ENCODE results near the gene ZMIZ2. TPM values are rescaled to one million over a fixed set of nuclear protein-coding genes. Genes with fewer than 3 reads are reported as not detected.

The ZMIZ2 gene
- total and polyA plus RNA-seq, 7 donors = 8.4 to 64.7 (median 11.3) TPM

DNA sequence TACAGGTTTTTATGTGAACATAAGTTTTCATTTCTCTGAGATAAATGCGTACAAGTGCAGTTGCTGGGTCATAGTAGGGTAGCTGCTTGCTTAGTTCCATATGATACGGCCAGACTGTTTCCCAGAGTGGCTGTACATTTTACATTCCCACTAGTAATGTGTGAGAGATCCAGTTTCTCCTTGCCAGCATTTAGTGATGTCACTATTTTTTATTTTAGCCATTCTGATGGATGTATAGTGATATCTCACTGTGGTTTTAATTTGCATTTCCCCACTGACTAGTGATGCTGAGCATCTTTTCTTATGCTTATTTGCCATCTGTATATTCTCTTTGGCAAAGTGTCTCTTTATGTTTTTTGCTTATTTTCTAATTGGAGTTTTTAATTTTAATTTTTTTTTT is 4.2 kb downstream of the ZMIZ2 start:
- WGBS, 2 donors = 91 to 97% methylated on average over 2 of the region's 2 CpGs

GRCh38 chr7:44754802-44755697 is 6.4 kb downstream of the ZMIZ2 start:
- peak overlapping the region; percentile 41 to 69 (median 66) for H3K27ac ChIP-seq
- H3K4me3 ChIP-seq = no peak overlapping the region
- H3K4me1 ChIP-seq = peaks cover 0 to 60% (median 46%) of the 10 kb centered on the region in 4 donors
- no peaks in the 10 kb centered on the region for H3K9me3 ChIP-seq
- intact Hi-C loops (cut with DNase I) = no loop called here
- H3K27me3 ChIP-seq = no peaks in the 10 kb centered on the region
- no peak for TF ChIP-seq EP300 (IDR thresholded peaks at IDR 0.05)
- no peak for TF ChIP-seq POLR2AphosphoS5 (IDR thresholded peaks at IDR 0.05)
- no peak for TF ChIP-seq POLR2A (IDR thresholded peaks at IDR 0.05)
- 59 to 87% methylated on average over 11 of the region's 11 CpGs for WGBS, 2 donors
- peaks cover 0 to 34% (median 18%) of the 10 kb centered on the region in 4 donors for H3K36me3 ChIP-seq
- no peak for DNase-seq

More for the DNA sequence above, 4.2 kb downstream of the ZMIZ2 start:
- TF ChIP-seq, protein P1, sequence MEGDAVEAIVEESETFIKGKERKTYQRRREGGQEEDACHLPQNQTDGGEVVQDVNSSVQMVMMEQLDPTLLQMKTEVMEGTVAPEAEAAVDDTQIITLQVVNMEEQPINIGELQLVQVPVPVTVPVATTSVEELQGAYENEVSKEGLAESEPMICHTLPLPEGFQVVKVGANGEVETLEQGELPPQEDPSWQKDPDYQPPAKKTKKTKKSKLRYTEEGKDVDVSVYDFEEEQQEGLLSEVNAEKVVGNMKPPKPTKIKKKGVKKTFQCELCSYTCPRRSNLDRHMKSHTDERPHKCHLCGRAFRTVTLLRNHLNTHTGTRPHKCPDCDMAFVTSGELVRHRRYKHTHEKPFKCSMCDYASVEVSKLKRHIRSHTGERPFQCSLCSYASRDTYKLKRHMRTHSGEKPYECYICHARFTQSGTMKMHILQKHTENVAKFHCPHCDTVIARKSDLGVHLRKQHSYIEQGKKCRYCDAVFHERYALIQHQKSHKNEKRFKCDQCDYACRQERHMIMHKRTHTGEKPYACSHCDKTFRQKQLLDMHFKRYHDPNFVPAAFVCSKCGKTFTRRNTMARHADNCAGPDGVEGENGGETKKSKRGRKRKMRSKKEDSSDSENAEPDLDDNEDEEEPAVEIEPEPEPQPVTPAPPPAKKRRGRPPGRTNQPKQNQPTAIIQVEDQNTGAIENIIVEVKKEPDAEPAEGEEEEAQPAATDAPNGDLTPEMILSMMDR (IDR thresholded peaks at IDR 0.05) = no peak
- TF ChIP-seq POLR2A (IDR thresholded peaks at IDR 0.05) (no peak), EP300 (IDR thresholded peaks at IDR 0.05) (no peak), POLR2AphosphoS5 (IDR thresholded peaks at IDR 0.05) (no peak)
- peaks cover 0 to 68% (median 51%) of the 10 kb centered on the region in 4 donors for H3K4me1 ChIP-seq
- H3K27me3 ChIP-seq = no peaks in the 10 kb centered on the region
- H3K36me3 ChIP-seq = peaks cover 0 to 14% (median 6%) of the 10 kb centered on the region in 4 donors
- no peak overlapping the region for H3K4me3 ChIP-seq
- intact Hi-C loops (cut with DNase I) = no loop called here
- H3K9me3 ChIP-seq = no peaks in the 10 kb centered on the region
- H3K27ac ChIP-seq = no peak overlapping the region
- DNase-seq = no peak

- intact Hi-C loops (cut with DNase I) = no loop called here
- peak overlapping the region; percentile 41 to 69 (median 66) for H3K27ac ChIP-seq
- no peaks in the 10 kb centered on the region for H3K27me3 ChIP-seq
- 82 to 86% methylated on average over 17 of the region's 17 CpGs for WGBS, 2 donors
- no peak for TF ChIP-seq POLR2A (IDR thresholded peaks at IDR 0.05)
- no peak for TF ChIP-seq EP300 (IDR thresholded peaks at IDR 0.05)
- TF ChIP-seq, protein P1 (IDR thresholded peaks at IDR 0.05) = no peak
- TF ChIP-seq POLR2AphosphoS5 (IDR thresholded peaks at IDR 0.05) = no peak
- H3K36me3 ChIP-seq = peaks cover 0 to 43% (median 23%) of the 10 kb centered on the region in 4 donors
- no peaks in the 10 kb centered on the region for H3K9me3 ChIP-seq
- peak; percentile 60 for DNase-seq
- H3K4me3 ChIP-seq = no peak overlapping the region
- H3K4me1 ChIP-seq = peaks cover 0 to 51% (median 38%) of the 10 kb centered on the region in 4 donors
These were observed 7.3 kb downstream of the ZMIZ2 start for GRCh38 chr7:44755698-44756627.

DNA sequence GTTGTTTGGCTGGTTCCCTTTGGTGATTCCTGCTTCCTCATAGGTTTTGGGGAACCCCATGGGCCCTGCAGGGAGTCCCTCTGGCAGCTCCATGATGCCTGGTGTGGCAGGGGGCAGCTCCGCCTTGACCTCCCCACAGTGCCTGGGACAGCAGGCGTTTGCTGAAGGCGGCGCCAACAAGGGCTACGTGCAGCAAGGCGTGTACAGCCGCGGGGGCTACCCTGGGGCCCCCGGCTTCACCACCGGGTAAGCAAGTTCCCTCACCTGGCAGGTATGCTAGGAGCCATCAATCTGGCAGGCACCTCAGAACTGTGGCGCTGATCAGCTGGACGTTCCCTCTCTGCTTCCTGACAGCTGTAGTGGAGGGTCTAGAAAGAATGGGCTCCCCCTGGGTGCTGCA is 8.3 kb downstream of the ZMIZ2 start:
- H3K27me3 ChIP-seq = no peaks in the 10 kb centered on the region
- intact Hi-C loops (cut with DNase I) = no loop called here
- H3K4me3 ChIP-seq = no peak overlapping the region
- H3K4me1 ChIP-seq = peaks cover 0 to 52% (median 32%) of the 10 kb centered on the region in 4 donors
- peaks cover 0 to 52% (median 27%) of the 10 kb centered on the region in 4 donors for H3K36me3 ChIP-seq
- peak overlapping the region in 2 of 4 donors; percentile 64 to 68 for H3K27ac ChIP-seq
- H3K9me3 ChIP-seq = no peaks in the 10 kb centered on the region
- 79 to 90% methylated on average over 12 of the region's 12 CpGs for WGBS, 2 donors
- no peak for DNase-seq
- TF ChIP-seq POLR2AphosphoS5 (IDR thresholded peaks at IDR 0.05) (no peak), POLR2A (IDR thresholded peaks at IDR 0.05) (no peak), EP300 (IDR thresholded peaks at IDR 0.05) (no peak)
- TF ChIP-seq, protein P1 (IDR thresholded peaks at IDR 0.05) = no peak
